ENCODE data around the gene MCM6.
"Not testable (repeated sequence)": the region's sequence is repeated elsewhere in the genome, so short reads cannot be mapped to it uniquely, and the experiment has no call there.

The MCM6 gene

GRCh38 chr2:135798762-135799161, 77.5 kb downstream of the MCM6 start:
- Histone ChIP-seq H3K36me3 (no peaks in the 10 kb centered on the region), H3K27me3 (no peaks in the 10 kb centered on the region), H3K9me3 (no peaks in the 10 kb centered on the region), H3K4me1 (no peaks in the 10 kb centered on the region), H3K4me3 (ENCODE audit: low read depth, low read length) (no peak overlapping the region)
- no peak for DNase-seq
- TF ChIP-seq CTCF (IDR thresholded peaks at IDR 0.05; ENCODE audit: low read depth, low read length): no peak; the same call in 1 of the 2 replicates

- H3K27me3 ChIP-seq: no peaks in the 10 kb centered on the region
- no peak for DNase-seq
- TF ChIP-seq CTCF (IDR thresholded peaks at IDR 0.05; ENCODE audit: low read depth, low read length): no peak
- no peaks in the 10 kb centered on the region for H3K36me3 ChIP-seq
- H3K4me1 ChIP-seq: no peaks in the 10 kb centered on the region
- no peaks in the 10 kb centered on the region for H3K9me3 ChIP-seq
- H3K4me3 ChIP-seq (ENCODE audit: low read depth, low read length): no peak overlapping the region
Observed at GRCh38 chr2:135798275-135798705, 78.0 kb downstream of the MCM6 start.

- H3K4me1 ChIP-seq: no peaks in the 10 kb centered on the region
- no peak overlapping the region for H3K4me3 ChIP-seq (ENCODE audit: low read depth, low read length)
- no peaks in the 10 kb centered on the region for H3K36me3 ChIP-seq
- DNase-seq: peak; percentile 69
- H3K27me3 ChIP-seq: no peaks in the 10 kb centered on the region
- H3K9me3 ChIP-seq: no peaks in the 10 kb centered on the region
- peak; percentile 76 for TF ChIP-seq CTCF (IDR thresholded peaks at IDR 0.05; ENCODE audit: low read depth, low read length)
Observed at GRCh38 chr2:135797497-135798274, 78.6 kb downstream of the MCM6 start.

GRCh38 chr2:135796606-135797005, 79.6 kb downstream of the MCM6 start:
- no peak overlapping the region for H3K4me3 ChIP-seq (ENCODE audit: low read depth, low read length)
- no peak for TF ChIP-seq CTCF (IDR thresholded peaks at IDR 0.05; ENCODE audit: low read depth, low read length)
- no peaks in the 10 kb centered on the region for H3K27me3 ChIP-seq
- H3K9me3 ChIP-seq: no peaks in the 10 kb centered on the region
- H3K4me1 ChIP-seq: no peaks in the 10 kb centered on the region
- no peak for DNase-seq
- H3K36me3 ChIP-seq: no peaks in the 10 kb centered on the region

- not testable (repeated sequence) for H3K4me1 ChIP-seq; H3K4me3 ChIP-seq (ENCODE audit: low read depth, low read length); H3K36me3 ChIP-seq; H3K9me3 ChIP-seq; H3K27me3 ChIP-seq; DNase-seq
Observed at GRCh38 chr2:135795641-135796040, 80.6 kb downstream of the MCM6 start.

- no peaks in the 10 kb centered on the region for H3K9me3 ChIP-seq
- no peak for TF ChIP-seq CTCF (IDR thresholded peaks at IDR 0.05; ENCODE audit: low read depth, low read length)
- no peak for DNase-seq
- H3K4me3 ChIP-seq (ENCODE audit: low read depth, low read length): no peak overlapping the region
- H3K27me3 ChIP-seq: no peaks in the 10 kb centered on the region
- H3K4me1 ChIP-seq: no peaks in the 10 kb centered on the region
- no peaks in the 10 kb centered on the region for H3K36me3 ChIP-seq
Observed at GRCh38 chr2:135792401-135793150, 83.7 kb downstream of the MCM6 start.

Data from BE2C (cell line).